ENCODE results near the gene CLSTN2.

Gene CLSTN2

DNA sequence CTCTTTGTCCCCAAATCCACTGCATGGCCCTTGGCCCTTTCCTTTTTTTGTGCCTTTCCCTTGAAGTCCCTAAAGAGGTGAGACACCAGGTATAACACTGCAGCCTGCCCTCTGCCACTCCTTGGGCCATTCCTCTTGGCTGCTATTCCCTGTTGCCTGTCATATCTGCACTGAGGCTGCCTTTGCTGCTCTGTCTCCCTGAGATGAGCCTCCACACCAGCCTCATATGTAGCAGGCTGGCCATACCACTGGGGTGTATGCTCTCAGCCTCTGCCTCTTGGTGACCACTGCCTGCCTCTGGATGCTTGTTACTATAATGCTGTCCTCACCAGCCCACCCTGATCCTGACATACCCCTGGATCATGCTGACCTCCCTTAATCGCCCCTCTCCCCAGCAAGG is 252.0 kb downstream of the CLSTN2 start:
- no peak for DNase-seq (ENCODE audit: low read depth, low spot score)

DNA sequence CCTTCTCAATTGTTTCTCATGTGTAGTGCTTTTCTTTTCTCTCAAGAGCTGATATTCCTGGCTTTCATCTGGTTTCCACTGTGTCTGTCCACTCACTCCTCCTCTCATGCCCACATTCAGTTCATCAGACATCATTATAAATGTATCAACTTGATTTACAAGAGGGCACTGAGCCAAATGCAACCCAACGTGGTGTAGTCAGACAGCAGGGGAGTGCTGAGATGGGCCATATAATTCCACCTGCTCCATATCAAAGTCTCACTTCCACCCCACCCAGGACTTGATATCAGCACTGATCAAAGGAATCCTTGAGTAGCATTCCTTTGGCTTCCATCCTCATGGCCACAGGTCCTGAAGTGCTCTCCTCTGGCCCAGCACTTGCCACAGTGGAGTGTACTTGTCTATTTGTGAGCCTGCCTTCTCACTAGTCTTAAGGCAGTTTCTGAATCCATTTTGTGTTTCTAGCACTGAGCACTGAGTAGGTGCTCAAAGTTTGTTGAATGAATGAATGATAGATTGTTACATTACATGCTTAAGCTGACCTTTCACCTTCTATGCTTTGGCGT is 252.8 kb downstream of the CLSTN2 start:
- no peak for DNase-seq (ENCODE audit: low read depth, low spot score)

DNA sequence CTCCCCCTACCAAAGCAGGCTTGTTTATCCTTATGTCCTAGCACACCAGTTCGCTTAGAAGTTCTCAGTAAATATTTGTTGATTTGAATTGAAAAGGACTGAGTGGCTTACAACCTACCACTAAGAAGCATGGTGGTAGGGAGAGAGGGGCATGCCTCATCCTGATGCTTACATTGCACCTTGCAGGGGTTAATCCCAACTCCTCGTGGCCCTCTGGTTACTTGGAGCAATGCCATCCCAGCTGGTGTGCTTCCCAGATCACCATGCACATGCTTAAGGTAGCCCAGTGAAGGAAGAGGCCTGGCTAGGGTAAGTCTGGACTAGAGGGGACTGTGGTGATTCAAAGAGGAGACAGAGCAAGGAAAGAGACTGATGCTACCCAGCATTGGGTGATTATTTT is 253.3 kb downstream of the CLSTN2 start:
- no peak for DNase-seq (ENCODE audit: low read depth, low spot score)

DNA sequence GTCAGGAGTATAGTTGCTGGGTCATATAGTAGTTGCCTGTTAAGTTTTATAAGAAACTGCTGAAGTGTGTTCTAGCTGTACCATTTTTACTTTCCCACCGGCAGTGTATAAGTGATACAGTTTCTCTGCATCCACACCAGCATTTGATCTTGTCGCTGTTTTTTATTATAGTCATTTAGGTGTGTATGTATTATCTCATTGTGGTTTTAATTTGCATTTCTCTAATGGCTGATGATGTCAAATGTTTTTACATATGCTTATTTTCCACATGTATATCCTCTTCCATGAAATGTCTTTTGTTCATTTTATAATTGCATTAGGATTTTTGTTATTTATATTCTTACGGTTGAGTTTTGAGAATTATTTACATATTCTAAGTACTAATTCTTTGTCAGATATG is 254.3 kb downstream of the CLSTN2 start:
- DNase-seq (ENCODE audit: low read depth, low spot score), result no peak

DNA sequence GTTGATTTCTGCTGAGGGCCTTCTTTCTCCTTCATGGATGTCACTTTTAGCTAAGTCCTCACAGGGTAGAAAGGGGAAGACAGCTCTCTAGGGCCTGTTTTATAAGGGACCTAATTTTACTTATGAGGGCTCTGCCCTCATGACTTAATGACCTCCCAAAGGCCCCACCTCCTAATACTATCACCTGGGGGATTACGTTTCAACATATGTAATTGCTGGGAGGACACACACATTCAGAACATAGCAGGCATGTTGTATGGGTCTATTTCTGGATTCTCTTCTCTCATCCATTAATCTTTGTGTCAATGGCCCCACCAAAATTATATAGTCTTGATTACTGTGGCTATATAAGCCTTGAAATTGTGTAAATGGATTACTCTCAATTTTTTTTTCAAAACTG is 255.0 kb downstream of the CLSTN2 start:
- DNase-seq (ENCODE audit: low read depth, low spot score), result no peak

DNA sequence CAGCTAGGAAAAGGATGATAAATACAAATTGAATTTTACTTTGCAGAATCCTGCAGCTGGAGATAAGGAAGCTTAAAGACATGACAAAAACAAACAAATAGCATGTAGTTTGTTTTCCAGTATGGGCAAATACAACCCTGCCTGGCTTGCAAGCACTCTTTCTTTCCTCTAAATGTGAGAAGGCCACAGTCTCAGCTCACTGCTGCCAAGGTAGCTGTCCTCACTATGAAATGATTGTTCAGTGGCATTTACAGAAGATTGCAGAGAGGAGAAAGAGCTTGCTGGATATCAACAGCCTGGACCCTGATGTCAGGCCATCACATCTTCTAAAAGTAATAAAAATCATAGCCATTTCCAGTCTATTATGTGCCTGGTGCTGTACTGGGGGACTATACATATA is 262.0 kb downstream of the CLSTN2 start:
- no peak for DNase-seq (ENCODE audit: low read depth, low spot score)

DNA sequence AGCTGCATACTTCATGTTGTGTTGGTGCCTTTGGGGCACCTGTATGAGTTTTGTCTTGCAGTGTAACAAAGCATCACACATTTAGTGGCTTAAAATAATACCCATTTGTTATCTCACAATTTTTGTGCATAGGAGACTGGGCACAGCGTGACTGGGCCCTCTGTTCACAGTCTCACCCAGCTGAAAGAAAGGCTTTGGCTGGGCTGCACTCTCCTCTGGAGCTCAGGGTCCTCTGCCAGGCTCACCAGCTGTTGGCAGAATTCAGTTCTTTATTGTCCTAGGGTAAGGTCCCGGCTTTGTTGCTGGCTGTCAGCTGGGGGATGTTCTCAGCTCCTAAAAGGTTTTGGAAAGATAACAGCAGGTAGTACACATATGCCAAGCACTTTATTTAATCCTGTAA is 263.3 kb downstream of the CLSTN2 start:
- DNase-seq (ENCODE audit: low read depth, low spot score), result no peak

DNA sequence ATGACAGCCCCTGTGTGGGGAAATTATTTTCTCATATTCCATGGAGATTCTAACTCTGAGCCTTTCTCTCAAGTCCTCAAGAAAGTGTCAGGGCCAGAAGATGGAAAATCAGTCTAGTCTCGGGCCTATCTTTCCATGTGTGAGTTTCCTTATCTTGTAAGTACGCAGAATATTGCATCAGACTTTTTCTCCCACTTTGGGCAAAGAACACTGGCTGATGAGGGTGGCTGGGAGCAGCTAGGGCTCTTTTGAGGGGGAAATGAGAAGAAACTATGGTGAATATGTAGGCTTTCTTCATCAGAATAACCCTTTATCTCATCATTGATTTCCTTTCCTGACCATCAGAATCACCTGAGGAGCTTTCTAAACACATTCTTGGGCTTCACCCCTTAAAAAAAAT is 264.0 kb downstream of the CLSTN2 start:
- DNase-seq (ENCODE audit: low read depth, low spot score), result no peak

DNA sequence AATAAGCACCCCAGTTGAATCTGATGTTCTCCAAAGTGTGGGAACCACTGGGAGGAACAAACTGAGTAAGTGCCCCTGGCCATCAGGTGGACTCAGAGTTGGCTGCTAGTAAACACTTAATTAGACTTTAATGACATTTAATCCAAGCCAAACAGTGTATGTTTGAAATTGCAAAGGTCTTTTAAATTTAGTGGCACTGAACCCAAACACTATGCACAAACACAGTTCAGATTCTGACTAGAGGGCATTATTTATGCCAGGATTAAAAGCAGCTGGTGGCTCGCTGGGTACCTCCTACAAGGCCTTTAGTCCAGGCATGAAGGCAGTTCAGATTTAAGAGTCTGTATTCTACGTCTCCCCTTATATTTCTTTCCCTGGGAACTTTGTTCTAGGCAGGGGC is 264.8 kb downstream of the CLSTN2 start:
- no peak for DNase-seq (ENCODE audit: low read depth, low spot score)

DNA sequence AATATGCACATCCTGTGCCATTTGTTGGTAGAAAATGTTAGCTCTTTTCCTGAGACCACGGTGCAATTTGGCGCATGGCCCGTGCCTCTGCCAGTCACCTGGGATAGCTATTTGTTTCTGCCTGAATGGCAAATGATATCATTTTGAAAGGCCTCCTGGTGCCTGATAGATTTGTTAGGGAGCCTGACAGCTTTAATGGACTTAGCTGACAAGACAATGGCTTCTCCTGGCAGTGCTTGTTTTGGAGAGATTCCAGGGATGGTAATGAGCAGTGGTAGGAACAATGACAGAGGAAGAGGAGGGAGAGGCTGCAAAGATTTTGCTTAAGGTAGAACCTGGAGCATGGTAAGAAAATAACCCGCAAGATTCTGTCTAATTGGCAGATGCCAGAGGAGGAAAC is 268.5 kb downstream of the CLSTN2 start:
- DNase-seq (ENCODE audit: low read depth, low spot score), result no peak

DNA sequence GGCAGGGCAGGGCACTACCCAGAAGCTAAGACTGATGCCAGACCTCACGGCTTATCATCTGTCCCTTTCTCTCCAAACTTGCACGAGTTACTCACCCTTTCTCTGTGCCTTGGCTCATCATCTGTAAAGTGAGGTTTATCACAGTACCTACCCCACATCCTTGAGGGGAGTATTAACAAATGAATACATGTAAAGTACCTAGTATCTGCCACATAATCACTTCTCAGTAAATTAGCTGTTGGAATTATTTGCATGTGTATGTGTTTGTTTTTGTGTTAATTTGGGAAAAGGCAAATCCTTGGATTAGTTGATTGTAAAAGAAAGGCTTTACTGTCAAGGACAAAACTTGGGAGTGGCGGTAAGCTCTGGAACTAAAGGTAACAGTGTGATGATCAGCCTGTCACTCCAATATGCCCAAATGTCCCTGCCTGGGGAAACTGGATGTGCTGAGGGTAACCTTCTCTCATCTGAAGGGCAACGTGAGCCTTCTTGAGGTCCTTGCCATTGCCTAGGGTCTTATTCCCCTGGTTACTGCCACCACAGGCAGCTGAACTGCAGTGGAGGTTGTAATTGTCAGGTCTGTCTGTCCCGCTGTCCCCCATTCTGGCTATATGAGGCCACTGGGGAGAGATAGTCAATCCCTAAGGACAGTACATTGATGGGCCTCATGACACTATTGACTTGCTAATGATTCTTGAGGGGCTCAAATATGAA is 269.4 kb downstream of the CLSTN2 start:
- DNase-seq (ENCODE audit: low read depth, low spot score), result no peak

DNA sequence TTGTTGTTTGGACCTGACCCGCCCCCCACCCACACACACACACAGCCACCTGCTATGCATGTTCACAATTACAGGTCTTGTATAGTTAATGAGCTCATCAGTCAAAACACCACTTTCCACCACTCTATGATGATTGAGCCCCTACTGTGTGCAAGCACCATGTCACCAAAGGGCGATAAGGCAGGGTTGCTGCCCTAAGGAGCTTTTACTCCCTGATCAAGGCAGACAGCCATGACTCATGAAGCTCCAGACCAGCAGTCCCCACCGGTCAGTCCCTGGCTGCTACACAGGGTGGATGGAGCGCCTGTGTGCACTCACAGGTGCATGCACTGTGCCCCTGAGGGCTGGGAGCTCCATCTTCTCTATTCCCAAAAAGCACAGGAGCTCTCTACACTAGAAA is 270.6 kb downstream of the CLSTN2 start:
- DNase-seq (ENCODE audit: low read depth, low spot score), result no peak

DNA sequence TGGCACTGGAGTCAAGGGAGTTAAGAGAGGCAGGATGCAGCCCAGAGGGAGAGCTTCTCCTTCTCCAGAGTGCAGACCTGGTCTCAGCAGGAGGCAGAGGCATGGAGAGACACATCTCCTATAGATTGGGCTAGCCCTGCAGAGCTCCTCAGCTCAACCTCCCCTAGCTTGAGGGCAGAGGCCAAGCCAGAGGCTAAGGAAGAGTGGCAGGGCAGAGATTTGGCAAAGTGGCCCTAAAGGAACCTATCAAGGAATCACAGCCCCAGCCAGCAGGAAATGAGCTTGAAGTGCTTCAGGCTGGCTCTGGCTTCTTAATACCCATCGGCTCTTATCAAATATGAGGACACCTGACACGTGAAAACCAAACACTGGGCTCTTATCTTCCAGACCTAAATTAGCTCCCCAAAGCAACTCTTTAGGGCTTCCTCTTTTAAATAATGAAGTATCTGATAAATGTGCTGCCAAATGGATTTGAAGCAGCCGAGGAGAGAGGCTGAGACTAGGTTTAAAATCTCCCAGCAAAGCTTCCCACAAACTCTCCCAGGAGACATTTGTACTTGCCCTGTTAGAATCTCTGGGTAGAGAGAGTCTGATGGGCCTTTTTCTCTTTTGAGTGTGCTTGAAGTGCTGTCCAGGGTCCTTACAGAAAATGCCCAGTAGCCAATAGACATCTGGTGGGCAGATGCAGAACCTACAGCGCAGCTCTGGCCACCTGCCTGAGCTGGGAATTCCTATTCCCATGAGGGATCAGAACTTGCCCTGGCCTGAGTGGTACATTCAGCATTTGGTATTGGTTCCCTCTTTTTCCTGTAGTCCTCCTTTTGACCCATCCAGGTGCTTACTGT is 271.4 kb downstream of the CLSTN2 start:
- no peak for DNase-seq (ENCODE audit: low read depth, low spot score)

DNA sequence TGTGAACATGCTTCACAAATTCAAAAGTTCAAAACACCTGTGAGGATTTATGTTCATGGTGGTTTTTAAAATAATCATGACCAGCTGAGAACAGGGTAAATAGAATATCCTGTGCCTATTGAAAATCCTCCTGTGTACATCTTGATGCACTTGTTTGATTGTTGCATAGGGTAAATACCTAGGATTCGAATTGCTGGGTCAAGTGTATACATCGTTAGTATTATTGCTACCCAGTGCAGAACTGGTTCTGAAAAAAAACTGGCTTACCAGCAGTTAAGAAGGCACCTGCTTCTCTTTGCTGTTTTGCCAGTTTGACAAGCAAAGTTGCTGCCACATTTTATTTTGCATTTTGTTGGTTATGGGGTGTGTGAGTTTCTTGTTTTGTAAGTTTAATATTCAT is 272.6 kb downstream of the CLSTN2 start:
- no peak for DNase-seq (ENCODE audit: low read depth, low spot score)

DNA sequence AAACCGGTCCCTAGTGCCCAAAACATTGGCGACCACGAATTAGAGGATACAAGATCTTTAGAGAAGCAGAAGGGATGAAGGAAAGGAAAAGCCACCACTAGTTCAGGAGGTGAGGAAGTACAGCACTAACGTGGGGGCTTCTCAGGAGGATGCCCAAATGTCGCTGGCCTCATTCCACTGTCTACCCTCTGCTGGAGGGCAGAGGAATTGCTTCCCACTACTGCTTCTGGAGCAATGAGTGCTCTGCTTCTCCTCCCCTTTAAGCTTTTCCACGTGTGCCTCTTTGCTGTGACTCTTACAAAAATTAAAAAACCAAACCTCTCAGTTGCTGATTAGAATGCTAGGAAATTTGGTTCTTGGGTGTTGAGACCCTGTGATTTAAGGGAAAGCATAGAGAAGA is 281.3 kb downstream of the CLSTN2 start:
- no peak for DNase-seq (ENCODE audit: low read depth, low spot score)

DNA sequence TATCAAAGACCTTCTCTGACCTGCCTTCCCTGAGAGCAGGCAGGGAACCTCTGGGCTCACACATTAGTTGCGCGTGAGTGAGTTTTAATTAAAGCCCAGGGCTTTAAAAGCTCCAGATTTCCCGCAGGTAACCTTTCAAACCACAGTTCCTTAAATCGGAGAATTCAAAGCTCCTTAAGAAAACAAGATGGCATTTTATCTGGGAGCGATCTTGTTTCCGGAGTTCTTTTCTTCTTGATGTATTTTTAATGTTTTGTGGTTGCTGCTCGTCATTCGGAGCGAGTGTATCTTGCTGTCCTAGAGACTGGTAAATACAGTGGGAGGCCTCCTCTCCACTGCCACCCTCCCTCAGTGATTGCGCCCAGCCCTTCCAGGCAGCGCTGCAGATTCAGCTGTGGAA is 284.3 kb downstream of the CLSTN2 start:
- no peak for DNase-seq (ENCODE audit: low read depth, low spot score)

DNA sequence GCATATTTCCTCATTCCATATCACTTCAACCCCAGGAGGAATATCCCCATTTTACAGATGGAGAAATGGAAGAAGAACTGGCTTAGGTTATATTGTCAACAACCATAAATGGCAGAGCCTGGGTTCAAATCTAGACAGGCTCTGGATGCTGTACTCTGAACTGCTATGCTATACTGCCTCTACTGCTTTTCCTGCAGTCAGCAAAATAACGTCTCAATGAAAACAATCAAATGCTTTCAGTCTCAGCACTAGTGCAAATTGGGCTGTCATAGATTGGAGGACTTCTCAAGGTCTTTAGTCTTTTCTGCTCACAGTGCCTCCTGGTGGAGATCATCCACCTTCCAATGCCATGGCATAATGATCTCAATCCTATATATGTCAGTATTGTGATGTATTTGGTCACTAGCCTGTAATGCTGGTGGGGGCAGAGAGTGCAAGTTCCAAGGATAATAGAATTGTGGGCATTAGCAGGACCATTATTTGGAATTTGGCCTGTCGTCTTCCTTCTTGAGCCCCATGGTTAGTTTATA is 285.0 kb downstream of the CLSTN2 start:
- no peak for DNase-seq (ENCODE audit: low read depth, low spot score)

DNA sequence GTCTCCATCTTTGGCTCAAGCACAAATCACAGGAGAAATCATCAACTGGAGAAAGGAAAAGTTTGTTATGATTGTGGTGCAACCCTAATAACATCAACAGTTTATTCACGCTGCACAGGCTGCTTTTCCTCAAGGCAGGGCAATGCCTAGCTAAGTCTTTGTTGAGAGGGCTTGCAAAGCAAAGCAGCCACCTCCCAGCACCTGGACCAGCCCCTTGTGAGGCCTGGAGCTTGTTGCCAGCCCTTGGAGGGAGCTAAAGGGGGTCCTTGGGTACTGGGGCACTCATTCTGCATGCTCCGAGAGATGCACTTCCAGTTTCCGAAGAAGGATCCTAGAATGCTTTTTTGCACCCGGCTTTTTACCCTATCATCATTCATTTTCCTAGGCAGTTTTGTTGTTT is 288.2 kb downstream of the CLSTN2 start:
- DNase-seq (ENCODE audit: low read depth, low spot score), result no peak

DNA sequence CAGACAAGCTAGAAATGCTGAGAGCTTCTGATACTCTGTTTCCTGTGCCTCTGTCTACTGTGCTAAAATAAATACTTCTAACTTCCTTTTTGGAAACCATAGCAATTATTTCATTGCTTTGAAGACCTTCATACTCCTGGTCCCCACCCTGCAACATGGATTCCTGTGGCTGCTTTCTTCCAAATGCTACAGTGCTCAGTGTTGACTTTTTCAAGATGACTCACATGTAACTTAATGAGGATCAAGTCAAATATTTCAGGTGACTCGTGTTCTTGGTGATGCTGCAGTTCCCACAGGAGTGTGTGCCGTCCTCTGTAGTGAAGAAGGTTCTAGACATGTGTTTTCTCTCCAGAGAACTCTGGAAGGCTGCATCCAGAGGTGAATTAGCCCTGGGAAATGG is 288.6 kb downstream of the CLSTN2 start:
- DNase-seq (ENCODE audit: low read depth, low spot score), result no peak

DNA sequence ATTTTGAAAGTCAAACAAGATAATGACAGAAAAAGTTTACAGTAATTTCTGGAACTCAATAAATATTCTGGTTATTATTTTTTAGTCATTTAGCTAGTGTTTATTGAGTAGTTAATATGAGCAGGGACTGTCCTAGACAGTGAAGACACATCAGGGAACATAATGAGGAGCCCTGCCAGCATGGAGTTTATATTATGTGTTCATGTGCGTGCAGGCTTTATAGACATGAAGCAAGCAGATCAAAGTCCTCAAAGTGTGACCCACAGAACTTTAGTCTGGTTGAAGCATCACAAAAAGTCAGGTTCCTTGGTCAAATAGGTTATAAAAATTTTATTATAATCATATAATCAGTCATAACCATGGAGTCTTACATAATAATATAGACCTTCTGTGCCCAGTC is 289.3 kb downstream of the CLSTN2 start:
- DNase-seq (ENCODE audit: low read depth, low spot score), result no peak

DNA sequence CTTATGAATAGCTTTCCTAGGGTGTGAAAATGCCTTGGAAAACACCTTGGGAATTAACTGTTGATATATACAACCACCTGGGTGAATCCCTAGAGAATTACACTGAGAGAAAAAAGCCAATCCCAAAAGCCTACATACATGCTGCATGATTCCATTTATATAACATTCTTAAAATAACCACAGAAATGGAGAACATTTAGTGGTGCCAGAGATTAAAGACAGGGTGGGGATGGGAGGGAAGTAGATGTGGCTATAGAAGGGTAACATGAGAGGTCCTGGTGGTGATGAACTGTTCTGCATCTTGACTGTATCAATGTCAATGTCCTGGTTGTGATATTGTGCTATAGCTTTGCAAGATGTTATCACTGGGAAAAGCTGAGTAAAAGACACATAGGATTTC is 291.0 kb downstream of the CLSTN2 start:
- DNase-seq (ENCODE audit: low read depth, low spot score), result no peak

DNA sequence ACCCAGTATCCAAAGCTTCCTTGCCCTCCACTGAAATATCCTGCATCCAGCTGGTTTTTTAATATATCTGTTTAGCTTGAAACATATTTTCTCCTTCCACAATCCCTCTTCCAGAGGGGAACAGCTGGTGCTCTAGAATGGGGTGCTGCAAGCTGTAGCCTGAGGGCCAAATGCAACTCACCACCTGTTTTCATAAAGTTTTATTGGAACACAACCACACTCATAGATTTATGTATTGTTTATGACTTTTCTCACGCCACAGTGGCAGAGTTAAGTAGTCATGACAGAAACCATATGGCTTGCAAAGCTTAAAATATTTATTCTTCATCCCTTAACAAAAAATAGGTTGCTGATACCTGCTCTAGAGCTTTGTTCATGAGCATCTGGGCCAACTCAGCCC is 298.7 kb downstream of the CLSTN2 start:
- DNase-seq (ENCODE audit: low read depth, low spot score), result no peak

DNA sequence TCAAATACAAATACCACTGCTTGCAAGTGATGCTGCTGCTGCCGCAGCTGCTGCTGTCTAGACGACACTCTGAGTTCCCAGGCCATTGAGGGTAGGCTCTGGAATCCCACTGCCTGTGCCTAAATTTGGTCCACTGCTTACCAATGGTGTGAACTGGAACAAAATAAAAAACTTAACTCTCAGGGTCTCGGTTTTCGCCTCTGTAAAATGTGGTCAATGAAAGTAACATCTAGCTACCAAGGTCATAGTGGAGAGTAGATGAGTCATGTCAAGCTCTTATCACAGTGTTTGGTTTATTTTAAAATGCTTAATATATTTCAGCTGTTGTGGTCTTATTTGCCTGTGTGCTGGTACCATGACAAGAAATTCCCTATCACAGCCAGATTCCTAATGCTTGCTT is 299.3 kb downstream of the CLSTN2 start:
- DNase-seq (ENCODE audit: low read depth, low spot score), result no peak

Measured in brain pericyte (primary cell).